ENCODE data around the gene NOTUM. TPM values are rescaled to one million over a fixed set of nuclear protein-coding genes. Genes with fewer than 3 reads are reported as not detected.

The NOTUM gene
- total and polyA plus RNA-seq, 9 of the 15 experiments (the other 6 are each of a cell fraction or from before 2014, with no cell fraction given): 0.03 to 14.0 (median 4.1) TPM

DNA sequence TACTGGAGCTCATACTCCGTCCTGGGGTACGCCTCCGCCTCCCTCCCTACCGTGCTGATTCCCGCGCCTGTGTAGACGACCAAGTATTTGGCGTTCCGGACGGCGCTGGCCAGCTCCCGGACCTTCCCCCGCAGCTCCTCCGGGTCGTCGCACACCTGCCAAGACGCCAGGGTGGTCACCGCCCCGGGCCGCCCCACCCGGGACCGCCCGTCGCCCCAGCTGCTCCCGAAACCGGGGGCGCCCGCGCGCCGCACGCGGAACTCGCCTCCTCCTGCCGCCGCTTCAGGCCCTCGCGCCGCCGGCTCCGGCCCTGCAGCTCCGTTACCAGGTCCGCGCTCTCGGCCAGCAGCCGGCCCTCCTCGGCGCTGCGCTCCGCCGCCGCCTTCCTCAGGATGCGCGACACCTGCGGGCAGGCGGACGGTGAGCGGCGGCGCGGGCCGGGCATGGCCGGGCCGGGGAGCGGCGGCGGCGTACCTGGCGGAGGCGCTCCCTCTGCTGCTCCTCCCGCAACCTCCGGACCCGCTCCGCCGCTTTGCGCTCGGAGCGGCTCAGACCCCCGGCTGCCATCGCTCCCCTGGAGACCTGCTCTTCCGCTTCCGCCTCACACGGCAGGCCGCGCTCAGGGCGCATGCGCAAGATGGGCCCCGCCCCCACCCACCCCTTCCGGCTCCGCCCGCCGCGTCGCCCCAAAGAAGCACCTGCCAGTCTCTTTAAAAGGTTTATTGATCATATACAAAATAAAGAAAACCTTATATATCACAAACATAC lies 43.2 kb downstream of the NOTUM start, which contains the start of gene SIRT7 (continued):
- TF ChIP-seq, protein P1, sequence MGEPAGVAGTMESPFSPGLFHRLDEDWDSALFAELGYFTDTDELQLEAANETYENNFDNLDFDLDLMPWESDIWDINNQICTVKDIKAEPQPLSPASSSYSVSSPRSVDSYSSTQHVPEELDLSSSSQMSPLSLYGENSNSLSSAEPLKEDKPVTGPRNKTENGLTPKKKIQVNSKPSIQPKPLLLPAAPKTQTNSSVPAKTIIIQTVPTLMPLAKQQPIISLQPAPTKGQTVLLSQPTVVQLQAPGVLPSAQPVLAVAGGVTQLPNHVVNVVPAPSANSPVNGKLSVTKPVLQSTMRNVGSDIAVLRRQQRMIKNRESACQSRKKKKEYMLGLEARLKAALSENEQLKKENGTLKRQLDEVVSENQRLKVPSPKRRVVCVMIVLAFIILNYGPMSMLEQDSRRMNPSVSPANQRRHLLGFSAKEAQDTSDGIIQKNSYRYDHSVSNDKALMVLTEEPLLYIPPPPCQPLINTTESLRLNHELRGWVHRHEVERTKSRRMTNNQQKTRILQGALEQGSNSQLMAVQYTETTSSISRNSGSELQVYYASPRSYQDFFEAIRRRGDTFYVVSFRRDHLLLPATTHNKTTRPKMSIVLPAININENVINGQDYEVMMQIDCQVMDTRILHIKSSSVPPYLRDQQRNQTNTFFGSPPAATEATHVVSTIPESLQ (CRISPR knock-in tag; IDR thresholded peaks at IDR 0.05): no peak
- TF ChIP-seq, protein P2, sequence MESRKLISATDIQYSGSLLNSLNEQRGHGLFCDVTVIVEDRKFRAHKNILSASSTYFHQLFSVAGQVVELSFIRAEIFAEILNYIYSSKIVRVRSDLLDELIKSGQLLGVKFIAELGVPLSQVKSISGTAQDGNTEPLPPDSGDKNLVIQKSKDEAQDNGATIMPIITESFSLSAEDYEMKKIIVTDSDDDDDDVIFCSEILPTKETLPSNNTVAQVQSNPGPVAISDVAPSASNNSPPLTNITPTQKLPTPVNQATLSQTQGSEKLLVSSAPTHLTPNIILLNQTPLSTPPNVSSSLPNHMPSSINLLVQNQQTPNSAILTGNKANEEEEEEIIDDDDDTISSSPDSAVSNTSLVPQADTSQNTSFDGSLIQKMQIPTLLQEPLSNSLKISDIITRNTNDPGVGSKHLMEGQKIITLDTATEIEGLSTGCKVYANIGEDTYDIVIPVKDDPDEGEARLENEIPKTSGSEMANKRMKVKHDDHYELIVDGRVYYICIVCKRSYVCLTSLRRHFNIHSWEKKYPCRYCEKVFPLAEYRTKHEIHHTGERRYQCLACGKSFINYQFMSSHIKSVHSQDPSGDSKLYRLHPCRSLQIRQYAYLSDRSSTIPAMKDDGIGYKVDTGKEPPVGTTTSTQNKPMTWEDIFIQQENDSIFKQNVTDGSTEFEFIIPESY (CRISPR knock-in tag; IDR thresholded peaks at IDR 0.05): peak; percentile 25; the same call in 1 of the 2 replicates
- TF ChIP-seq ZFP30 (CRISPR knock-in tag; IDR thresholded peaks at IDR 0.05; ENCODE audit: borderline replicate concordance) (no peak), PHF8 (IDR thresholded peaks at IDR 0.05; ENCODE audit: borderline replicate concordance, low read length) (peak; percentile 69; the same call in 1 of the 2 replicates), ZNF445 (CRISPR knock-in tag; IDR thresholded peaks at IDR 0.05; ENCODE audit: low read depth) (no peak), NONO (IDR thresholded peaks at IDR 0.05; ENCODE audit: low read depth in 2 of 2, low read length in 1 of 2) (peak in 1 of 2 experiments; percentile 93; a peak in 2 of 4 replicates), CTBP1 (IDR thresholded peaks at IDR 0.05; ENCODE audit: borderline replicate concordance) (peak; percentile 73), NR4A1 (CRISPR knock-in tag; IDR thresholded peaks at IDR 0.05) (no peak), NR4A1 (tag; IDR thresholded peaks at IDR 0.05) (0 out of 2 replicates have a peak, but pooled peaks have one; percentile 24), FOXP1 (CRISPR knock-in tag; IDR thresholded peaks at IDR 0.05) (0 out of 2 replicates have a peak, but pooled peaks have one; percentile 28), NR3C1 (CRISPR knock-in tag; IDR thresholded peaks at IDR 0.05) (peak; percentile 80; the same call in 1 of the 2 replicates), KAT7 (CRISPR knock-in tag; IDR thresholded peaks at IDR 0.05; ENCODE audit: borderline replicate concordance) (peak; percentile 30; the same call in 1 of the 2 replicates), HSF4 (CRISPR knock-in tag; IDR thresholded peaks at IDR 0.05; ENCODE audit: borderline replicate concordance) (peak; percentile 41; the same call in 1 of the 2 replicates), TBP (optimal IDR thresholded peaks at IDR 0.05; ENCODE audit: low read depth, low read length) (peak; percentile 14), RBM34 (IDR thresholded peaks at IDR 0.05; ENCODE audit: borderline replicate concordance, insufficient read depth, low read length) (no peak), ZEB2 (IDR thresholded peaks at IDR 0.05) (no peak), SNRNP70 (optimal IDR thresholded peaks at IDR 0.05; ENCODE audit: low read depth, low read length) (no peak), SMAD3 (CRISPR knock-in tag; conservative IDR thresholded peaks at IDR 0.05) (no peak), ZC3H4 (CRISPR knock-in tag; IDR thresholded peaks at IDR 0.05; ENCODE audit: borderline replicate concordance) (no peak), U2AF2 (optimal IDR thresholded peaks at IDR 0.05; ENCODE audit: low read depth, low read length) (no peak)
